SK-N-MC (cell line): ENCODE data around the gene PRMT7.

ENCODE experiments used
- EZH2 ChIP-seq: fragments of 200-600 bp; sonication (generic); IDR thresholded peaks from one replicate; pipeline ENCODE4 v1.6.1; 2017; ENCODE audit warnings: antibody characterized with exemption
- FOXP2 ChIP-seq: optimal IDR thresholded peaks from 2 replicates; pipeline ENCODE3; 2011; ENCODE audit warnings: mild to moderate bottlenecking, moderate library complexity; ENCODE audit not compliant: insufficient read depth; ENCODE audit errors: extremely low read length, control extremely low read depth

DNA sequence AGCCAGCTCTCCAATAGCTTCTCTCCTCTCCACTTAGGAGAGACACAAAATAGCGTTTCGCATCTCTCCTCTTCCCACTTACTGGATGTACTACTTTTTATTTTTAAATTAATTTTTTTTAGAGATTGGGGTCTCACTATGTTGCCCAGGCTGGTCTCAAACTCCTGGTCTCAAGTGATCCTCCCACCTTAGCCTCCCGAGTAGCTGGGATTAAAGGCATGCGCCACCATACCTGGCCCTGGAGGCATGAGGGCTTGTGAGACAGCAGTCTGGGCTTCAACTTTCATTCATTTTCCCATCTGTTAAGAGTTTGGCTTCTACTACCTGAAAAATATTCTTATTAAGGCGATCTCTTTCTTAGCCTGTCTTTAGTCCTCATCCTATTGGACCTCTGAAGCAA is 18.4 kb upstream of the PRMT7 start:
- TF ChIP-seq EZH2 (no peak), FOXP2 (no peak)
